Activated gamma-delta T cell treated with anti-CD3 and anti-CD28 coated beads, Interleukin-2, amount 50 U/mL, for 16 hours (primary cell): Measurements from ENCODE around the gene PHF12.

Experiments used
- DNase-seq: peaks from one replicate; pipeline ENCODE4 v3.0.0-alpha.2; 2020; ENCODE audit warnings: low read depth

PHF12 gene

DNA sequence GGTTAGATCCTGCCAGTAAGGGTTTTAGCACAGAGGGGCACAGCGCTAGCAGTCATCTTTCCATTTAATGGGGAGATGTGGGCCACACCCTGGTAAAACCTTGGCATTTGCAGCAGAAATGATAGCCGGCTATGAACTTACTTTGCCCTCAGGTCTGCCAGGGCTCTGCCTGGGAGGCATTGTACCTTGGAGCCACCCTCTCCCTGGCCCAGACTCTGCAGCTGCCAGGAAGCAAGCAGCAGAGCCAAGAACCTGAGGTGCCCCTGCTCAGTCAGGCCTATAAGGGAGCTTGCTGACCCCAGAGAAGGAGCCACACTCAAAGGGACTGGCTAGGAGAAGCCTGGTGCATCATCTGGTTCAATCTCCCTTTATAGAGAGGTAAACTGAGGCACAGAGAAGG, 23.7 kb upstream of the PHF12 start:
- no peak for DNase-seq

GRCh38 chr17:28974451-28974850, 23.1 kb upstream of the PHF12 start:
- no peak for DNase-seq

DNA sequence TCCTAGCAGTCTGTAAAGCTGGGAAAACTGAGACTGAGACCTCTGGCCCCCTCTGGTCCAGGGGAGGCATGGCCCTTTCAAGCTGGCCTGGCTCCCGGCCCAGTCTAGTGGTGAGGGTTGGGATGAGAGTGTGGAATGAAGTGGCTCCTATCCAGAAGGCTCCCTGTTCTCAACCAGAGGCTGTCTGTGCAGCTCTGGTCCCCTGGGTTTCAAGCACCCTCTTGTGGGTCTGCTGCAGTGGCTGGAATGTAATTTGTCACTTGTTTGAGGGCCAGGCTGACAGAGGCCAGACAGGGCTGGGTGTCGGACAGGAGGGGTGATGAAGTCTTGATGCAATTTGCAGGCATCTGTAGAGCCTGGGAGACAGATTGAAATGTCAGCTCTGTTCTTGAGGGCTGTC, 22.1 kb upstream of the PHF12 start:
- no peak for DNase-seq

- DNase-seq, result no peak
Measured at GRCh38 chr17:28972437-28972836, 21.1 kb upstream of the PHF12 start.

DNA sequence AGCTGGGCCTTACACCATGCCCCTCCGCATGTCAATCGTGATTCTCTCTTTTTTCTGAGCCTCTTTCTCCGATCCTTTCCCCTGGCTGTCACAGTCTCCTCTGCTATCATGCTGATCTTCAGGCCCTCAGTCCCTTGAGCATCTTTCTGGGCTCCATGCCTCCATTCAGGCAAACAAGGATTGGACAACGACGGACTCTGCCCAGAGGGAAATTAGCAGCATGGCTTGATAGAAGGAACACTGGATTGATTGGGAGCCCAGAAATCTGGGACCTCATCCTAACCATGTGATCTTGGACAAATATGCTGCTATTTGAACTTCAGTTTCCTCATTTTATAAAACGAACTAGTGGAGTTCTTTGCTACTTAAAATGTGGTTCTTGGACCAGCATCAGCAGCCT, 19.6 kb upstream of the PHF12 start:
- no peak for DNase-seq

- no peak for DNase-seq
Measured at GRCh38 chr17:28969706-28970393, 18.5 kb upstream of the PHF12 start.

DNA sequence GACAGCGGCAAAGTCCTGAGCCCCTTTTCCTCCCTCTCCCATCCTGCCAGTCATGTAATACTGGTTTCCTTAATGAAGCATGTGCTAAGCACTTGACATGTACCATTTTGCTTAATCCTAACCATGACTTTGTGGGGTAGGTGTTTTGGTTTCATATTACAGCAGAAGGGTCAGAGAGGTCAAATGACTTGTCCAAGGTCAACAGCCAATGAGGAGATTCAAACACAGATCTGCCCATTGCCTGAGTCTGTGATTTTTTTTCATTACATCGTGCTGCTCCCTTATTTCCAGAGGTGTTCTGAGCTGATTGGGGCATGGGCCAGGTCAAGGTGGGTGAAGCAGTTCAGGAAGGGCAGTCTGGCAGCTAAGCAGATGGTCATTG, 17.6 kb upstream of the PHF12 start:
- DNase-seq, result no peak

DNA sequence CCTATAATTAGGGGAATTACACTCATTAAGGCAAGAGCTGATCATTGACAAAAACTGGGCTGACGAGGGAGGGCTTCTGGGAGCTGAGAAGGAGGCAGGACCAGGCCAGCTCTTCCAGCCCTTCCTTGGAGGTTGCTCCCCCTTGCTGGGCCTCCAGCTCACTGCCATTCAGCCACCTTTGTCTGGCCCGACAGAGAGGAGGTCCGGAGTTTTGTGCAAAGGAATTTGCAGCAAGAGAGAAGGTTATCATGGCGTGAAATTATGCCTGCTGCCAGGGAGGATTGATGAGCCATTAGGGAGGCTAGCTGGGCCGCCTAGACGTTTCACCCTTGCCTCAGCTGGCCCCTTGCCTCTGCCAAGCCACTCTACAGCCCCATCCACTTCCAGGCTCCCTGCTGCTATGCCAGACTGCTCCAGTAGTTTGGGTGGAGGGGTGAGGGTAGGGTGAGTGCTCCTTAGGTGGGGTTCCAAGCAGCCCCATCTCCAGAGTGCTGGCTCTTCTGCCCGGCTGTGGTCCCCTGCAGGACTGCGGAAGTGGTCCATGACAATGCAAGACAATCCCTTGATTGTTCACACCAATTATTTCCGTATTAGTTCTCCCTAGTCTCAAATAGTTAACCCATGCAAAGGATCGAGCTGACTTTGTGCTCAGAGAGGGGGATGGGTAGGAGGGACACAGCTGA, 17.1 kb upstream of the PHF12 start:
- DNase-seq, result no peak

DNA sequence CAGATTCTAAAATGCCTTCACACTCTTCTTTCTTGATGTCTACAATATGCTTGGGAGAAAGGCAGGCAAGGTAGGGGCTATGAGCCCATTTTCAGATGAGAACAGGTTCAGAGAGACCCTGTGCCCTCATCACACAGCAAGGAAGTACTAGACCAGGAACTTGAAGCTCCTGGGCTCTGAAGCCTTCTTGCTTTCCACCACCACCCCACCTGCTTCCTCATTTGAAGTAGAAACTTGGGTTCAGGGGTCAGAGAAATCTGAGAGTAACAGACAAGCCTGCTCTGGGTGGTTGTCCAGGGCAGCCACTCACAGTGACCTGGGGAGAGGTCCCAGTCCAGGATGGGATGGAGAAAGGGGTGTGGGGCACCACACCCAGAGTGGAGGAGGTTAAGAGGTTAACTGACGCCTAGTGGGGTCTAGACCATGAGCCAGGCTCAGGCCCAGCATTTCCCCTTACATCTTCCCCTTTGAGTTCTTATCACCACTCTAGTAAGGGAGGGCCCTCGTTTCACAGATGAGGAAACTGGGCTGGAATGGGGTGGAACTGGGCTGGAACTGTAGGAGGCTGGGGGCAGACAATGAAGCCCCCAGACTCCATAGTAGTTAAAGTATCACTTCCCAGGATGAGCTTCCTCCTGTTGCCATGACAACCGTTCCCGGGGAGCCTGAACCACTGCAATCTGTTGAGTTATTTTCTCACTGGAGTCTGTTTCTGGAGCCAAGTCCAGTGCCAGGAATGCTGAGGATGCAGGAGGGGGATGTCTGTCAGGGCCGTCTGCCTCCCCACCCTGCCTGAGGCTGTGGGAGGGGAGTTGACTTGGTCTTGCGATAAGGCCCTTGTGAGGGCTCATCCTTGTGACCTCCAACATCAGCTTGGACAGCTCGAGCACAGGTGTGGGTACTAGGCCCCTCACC, 16.2 kb upstream of the PHF12 start:
- DNase-seq, result no peak

DNA sequence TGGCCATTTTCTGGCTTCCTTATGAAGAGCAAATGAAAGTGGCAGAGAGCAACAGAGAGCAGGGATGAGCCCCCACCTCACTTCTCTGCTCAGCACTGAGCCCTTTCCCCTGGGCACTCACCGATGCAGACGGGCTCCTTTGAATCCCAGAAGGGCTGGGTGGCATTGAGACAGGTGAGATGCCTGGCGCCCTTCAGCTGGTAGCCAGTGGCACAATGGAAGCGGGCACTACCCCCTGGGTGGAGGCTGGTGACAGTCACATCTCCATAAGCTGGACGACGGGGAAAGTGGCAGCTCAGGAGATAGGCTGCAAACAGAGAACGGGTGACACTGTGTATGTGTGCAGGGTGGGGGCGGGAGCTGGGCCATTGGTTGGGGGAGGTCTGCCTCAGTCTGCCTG, 12.5 kb upstream of the PHF12 start:
- no peak for DNase-seq

GRCh38 chr17:28963055-28963611, 11.8 kb upstream of the PHF12 start:
- DNase-seq, result no peak

DNA sequence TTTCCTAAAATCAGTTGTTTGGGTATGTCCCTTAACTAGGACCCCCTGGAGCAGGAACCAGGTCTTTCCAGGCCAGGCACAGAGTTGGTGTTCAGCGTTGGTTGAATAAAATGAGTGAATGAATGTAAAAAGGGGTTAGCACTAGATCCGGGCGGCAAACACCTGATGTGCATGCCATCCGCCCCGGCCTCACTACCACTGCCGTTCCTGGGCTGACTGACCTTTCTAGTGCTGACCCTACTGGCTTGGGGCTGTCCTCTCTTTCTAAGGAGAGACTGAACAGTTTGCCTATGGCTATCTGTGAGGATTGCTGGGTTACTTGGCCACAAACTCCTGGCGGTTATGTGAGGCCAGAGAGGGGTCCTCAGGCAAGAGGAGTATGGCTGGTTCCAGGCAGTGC, 10.1 kb upstream of the PHF12 start:
- DNase-seq, result no peak

GRCh38 chr17:28960256-28961061, 9.1 kb upstream of the PHF12 start:
- DNase-seq, result no peak

- no peak for DNase-seq
Measured at GRCh38 chr17:28959471-28959871, 8.2 kb upstream of the PHF12 start.

DNA sequence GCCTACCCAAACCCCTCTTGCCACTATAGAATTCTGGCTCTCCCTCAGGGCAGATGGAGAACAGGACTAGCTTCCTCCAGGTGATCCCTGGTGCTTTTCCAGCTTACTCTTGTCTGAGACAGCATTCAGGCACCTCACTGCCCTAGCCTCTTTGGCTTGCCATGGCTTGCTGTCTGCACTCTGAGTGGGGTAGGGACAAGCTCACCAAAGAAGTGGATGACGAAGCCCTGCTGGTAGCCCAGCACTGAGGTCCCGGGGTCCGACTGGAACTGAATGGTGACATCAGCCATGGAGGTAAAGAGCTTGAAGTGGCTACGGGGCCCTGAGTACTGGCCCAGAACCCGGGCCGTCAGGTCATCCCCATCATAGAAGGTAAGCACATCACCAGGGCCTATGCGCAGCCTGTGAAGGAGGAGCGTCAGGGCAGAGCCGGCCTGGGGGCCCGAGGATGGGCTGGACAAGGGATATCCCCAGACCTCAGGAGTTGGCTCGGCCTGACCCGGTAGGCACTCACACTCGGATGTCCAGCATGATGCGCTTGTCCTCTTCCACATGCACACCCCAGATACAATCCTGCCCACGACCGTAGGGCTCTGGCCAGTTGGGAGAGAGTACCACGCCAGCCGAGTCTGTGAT, 7.6 kb upstream of the PHF12 start:
- no peak for DNase-seq

DNA sequence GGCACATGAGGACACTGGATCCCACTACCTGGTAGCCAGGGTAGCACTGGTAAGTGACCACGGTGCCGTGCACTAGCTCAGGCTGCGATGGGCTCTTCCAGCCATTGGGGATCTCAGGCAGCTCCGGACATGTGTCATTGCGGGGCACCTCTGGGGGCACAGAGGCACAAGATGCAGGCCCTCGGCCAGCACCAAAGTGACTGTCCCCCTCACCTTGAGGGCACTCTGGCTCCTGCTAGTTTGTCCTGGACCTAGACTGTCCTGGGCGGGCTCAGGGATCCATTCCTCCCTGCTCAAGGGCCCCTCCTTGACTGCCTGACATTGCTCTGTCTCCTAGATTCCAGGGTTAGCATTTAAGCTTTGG, 6.7 kb upstream of the PHF12 start:
- no peak for DNase-seq

GRCh38 chr17:28957277-28957991, 6.1 kb upstream of the PHF12 start:
- DNase-seq, result no peak

DNA sequence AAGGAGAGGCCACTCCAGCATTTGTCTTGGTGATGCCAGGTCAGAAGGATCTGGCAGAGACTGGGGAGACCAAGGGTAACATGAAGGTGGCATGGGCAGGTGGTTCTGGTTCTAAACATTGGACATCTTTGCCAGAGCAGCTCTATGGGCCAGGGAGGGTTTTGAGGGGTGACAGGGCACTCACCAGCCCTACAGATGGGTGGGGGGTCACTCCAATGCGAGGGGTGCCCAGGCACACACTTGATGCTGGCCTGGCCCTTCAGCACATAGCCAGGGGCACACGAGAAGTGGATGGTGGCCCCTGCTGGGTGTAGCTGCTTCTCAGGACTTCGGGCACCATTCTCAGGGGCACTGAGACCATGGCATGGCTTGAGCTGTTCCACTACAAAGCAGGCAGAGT, 5.5 kb upstream of the PHF12 start:
- DNase-seq, result no peak

GRCh38 chr17:28956112-28956511, 4.8 kb upstream of the PHF12 start:
- no peak for DNase-seq

DNA sequence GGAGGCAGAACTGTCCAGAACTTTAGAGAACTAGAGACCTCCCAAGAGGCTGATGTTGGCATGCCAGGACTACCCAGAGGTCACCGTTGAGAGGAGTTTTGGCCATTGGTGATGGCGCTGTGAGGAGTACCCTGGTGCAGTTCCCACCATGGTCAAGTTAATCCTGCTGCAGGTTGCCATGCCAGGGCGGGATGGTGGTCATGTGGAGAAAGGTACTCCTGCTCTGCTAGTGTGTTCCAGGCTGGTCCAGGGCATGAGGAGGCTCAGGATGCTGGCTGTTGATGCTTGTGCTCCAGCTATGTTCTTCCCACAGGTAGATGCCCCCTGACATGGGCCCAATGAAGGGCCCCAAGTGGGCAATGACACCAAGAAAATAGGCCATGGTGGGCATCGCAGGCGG, 4.1 kb upstream of the PHF12 start:
- no peak for DNase-seq

- DNase-seq, result no peak
Measured at GRCh38 chr17:28954886-28955285, 3.6 kb upstream of the PHF12 start.
